ENCODE measurements around the gene XYLT1. TPM values are rescaled to one million over a fixed set of nuclear protein-coding genes. Genes with fewer than 3 reads are reported as not detected.

Gene XYLT1
- total RNA-seq, 1 donor from 2014 or later, result 1.8 TPM

DNA sequence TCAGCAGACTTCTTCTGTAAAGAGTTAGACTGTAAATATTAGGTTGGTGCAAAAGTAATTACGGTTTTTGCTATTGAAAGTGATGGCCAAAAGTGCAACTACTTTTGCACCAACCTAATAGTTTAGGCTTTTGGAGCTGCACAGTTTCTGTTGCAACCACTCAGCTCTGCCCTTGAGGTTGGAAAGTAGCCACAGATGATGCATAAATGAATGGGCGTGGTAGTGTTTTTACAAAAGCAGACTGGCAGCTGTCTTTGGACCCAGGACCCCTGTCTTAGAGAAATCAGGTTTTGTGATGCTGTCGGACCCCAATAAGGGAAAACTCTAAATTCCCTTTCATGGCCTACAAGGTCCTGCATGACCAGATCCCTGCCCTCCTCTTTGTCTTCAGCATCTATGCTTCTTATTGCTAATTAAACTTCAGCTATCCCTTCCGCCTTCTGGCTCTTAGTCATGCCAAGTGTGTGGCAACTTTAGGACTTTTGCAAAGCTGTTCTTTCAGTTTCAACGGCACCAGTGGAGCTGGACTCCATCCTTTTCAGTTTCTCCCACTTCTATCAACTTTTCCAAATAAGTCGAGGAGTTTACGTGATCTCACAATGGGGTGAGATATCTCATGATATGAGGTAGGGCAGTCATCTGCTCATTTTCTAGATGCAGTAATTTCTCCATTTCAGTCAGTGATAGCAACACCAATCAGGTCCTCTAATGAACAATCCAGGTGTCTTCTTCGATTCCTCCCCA, 232.3 kb downstream of the XYLT1 start:
- intact Hi-C loops (cut with DNase I), result no loop called here
- no peak for ATAC-seq
- no peak for DNase-seq (ENCODE audit: missing footprints)

DNA sequence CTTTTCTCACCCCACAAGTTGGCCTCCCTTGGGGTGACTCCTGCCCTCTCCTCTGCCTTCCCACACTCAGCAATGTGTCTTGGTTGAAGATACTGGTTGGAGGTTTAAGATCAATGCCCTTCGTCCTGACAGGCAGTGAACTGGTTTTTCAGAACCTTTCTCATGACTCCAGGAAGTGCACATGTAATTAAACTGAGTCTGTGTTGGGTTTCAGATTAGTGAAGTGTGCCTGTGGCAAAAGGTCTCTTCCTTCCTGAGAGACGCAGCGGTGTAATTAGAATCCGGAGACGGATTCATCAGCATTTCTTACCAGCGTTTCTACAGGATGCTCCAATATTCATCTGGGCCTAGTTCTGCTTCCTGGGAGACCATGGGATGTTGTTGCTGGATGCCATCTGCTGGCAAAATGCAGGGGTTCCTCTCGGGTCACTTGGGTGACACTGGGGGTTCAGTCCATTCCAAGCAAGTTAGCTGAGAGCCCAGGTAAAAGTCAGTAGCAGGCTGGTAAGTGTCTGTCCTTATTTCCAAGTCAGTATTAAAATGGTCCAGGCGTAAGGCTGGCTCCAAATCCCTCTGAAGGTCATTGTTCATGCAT, 233.3 kb downstream of the XYLT1 start:
- intact Hi-C loops (cut with DNase I), result no loop called here
- no peak for DNase-seq (ENCODE audit: missing footprints)

GRCh38 chr16:17235147-17235815, 235.5 kb downstream of the XYLT1 start:
- no peak for DNase-seq (ENCODE audit: missing footprints)
- intact Hi-C loops (cut with DNase I), result no loop called here
- no peak for ATAC-seq

More for the DNA sequence above, 233.3 kb downstream of the XYLT1 start:
- no peak for ATAC-seq

DNA sequence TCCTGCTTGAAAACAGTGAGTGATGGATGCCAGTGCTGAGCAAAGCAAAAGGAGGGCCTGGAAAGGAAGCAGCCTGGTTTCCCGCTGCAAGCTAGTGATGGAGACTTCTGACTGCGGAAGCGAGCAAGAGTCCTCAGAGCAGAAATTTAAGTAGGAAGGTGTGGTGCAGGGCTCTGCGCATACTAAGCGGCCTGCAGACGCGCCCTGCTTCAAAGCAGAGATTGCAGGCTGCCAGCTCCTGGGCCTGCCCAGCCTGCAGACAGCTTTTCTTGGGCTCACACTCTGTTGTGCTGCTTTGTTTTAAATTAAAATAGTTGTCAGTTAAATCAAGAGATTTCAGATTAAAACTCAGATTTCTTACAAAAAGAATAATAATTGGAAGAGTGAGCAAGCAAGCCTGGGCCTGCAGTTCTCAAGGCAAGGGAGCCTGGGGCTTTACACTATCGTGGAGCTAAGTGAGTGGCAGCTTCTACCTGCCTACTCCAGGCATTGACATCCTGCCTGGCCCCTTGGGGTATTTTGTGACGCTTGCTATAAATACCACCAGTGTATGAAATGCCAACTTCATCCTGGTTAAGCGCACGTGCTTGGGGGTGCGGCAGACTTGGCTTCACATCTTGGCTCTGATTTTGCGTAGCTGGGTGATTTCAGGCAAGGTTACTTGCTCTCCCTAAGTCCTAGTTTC, 237.3 kb downstream of the XYLT1 start:
- DNase-seq (ENCODE audit: missing footprints), result no peak
- intact Hi-C loops (cut with DNase I), result no loop called here
- ATAC-seq, result peak; percentile 3

- no peak for DNase-seq (ENCODE audit: missing footprints)
- no peak for ATAC-seq
- intact Hi-C loops (cut with DNase I), result no loop called here
Observed at GRCh38 chr16:17232487-17232886, 238.3 kb downstream of the XYLT1 start.

DNA sequence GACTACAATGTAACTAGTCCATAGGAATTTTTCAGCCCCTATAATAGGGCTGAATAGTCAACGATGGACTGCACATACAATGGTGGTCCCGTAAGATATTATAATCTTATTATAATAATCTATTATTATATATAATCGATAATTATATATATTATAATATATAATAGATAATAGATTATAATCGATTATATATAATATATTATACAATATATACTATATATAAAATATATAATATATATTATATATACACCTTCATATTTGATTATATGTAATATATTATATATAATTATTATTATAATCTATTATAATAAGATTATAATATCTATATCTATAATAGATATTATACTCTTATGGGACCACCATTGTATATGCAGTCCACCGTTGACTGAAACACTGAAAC, 238.8 kb downstream of the XYLT1 start:
- ATAC-seq, result no peak
- intact Hi-C loops (cut with DNase I), result no loop called here
- no peak for DNase-seq (ENCODE audit: missing footprints)

- intact Hi-C loops (cut with DNase I), result no loop called here
- DNase-seq (ENCODE audit: missing footprints) (no peak), ATAC-seq (no peak)
Observed at GRCh38 chr16:17230932-17231581, 239.7 kb downstream of the XYLT1 start.

- DNase-seq (ENCODE audit: missing footprints) (no peak), ATAC-seq (no peak)
- intact Hi-C loops (cut with DNase I), result no loop called here
Observed at GRCh38 chr16:17229766-17230165, 241.0 kb downstream of the XYLT1 start.

GRCh38 chr16:17229131-17229530, 241.6 kb downstream of the XYLT1 start:
- ATAC-seq, result no peak

GRCh38 chr16:17228708-17229055, 242.1 kb downstream of the XYLT1 start:
- DNase-seq (ENCODE audit: missing footprints) (no peak), ATAC-seq (no peak)
- intact Hi-C loops (cut with DNase I), result no loop called here

More at GRCh38 chr16:17229131-17229530, 241.6 kb downstream of the XYLT1 start:
- intact Hi-C loops (cut with DNase I), result no loop called here
- DNase-seq (ENCODE audit: missing footprints), result no peak

DNA sequence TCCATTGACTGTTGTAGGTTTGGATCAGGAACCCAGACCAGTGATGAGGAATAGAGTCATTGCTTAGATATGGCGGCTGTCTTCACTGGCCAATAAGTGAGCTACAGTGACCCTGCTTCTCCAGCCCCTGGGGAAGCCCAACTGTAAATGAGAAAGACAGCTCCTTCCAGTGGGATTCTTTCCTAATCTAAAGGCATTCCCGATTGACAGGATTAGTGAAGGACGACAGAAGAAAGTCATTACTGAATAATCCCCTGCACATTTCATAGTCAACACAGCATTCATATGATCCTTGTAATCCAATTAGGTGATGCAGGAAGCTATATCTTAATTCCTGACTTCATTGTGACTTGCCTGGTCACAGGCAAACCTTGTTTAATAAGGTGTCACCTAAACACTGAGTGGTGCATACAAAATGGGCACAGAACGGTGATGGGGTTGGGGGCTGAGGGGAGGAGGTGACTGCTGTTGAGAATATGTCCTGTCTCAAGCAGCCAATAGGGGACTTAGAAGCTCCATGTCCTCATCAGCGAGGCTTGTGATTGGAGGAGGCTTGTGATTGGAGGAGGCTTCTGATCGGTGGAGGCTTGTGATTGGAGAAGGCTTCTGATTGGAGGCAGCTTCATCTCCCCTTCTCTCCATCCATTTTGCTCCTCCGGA, 242.6 kb downstream of the XYLT1 start:
- ATAC-seq (no peak), DNase-seq (ENCODE audit: missing footprints) (no peak)
- intact Hi-C loops (cut with DNase I), result no loop called here

- DNase-seq (ENCODE audit: missing footprints) (no peak), ATAC-seq (no peak)
- intact Hi-C loops (cut with DNase I), result no loop called here
Observed at GRCh38 chr16:17227278-17227677, 243.5 kb downstream of the XYLT1 start.

GRCh38 chr16:17225541-17225940, 245.2 kb downstream of the XYLT1 start:
- intact Hi-C loops (cut with DNase I), result no loop called here
- ATAC-seq, result no peak
- DNase-seq (ENCODE audit: missing footprints), result no peak

- ATAC-seq (peak; percentile 92), DNase-seq (ENCODE audit: missing footprints) (no peak)
- intact Hi-C loops (cut with DNase I), result loop anchor here (5.0 kb wide), 1 partner anchor 363 kb away; no protein-coding TSS in a partner anchor
Observed at GRCh38 chr16:17224879-17225281, 245.9 kb downstream of the XYLT1 start.

DNA sequence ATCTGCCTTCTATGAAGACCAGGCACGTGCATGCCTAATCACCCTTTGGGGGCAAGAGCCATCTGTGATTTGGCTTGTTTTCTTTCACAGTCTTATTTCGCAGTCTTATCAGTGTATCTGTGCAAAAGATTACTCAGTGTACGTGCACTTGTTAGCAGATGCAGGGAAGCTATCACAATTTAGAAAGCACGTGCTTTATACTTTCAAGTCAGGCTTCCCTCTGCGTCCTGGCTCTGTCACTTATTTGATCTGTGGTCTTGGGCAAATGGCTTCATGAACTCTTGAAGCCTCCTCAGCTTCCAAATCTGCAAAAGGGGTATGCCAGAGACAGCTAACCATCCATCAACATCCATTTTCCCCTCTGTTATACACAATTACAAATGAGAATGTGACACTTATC, 246.4 kb downstream of the XYLT1 start:
- DNase-seq (ENCODE audit: missing footprints) (no peak), ATAC-seq (no peak)
- intact Hi-C loops (cut with DNase I), result loop anchor here (5.0 kb wide), 1 partner anchor 362 kb away; no protein-coding TSS in a partner anchor

- intact Hi-C loops (cut with DNase I), result loop anchor here (5.0 kb wide), 1 partner anchor 361 kb away; no protein-coding TSS in a partner anchor
- DNase-seq (ENCODE audit: missing footprints) (no peak), ATAC-seq (no peak)
Observed at GRCh38 chr16:17223576-17223975, 247.2 kb downstream of the XYLT1 start.

GRCh38 chr16:17222871-17223401, 247.8 kb downstream of the XYLT1 start:
- intact Hi-C loops (cut with DNase I), result loop anchor here (5.0 kb wide), 1 partner anchor 361 kb away; no protein-coding TSS in a partner anchor
- DNase-seq (ENCODE audit: missing footprints) (no peak), ATAC-seq (peak; percentile 30)

- DNase-seq (ENCODE audit: missing footprints) (no peak), ATAC-seq (no peak)
- intact Hi-C loops (cut with DNase I), result loop anchor here (5.0 kb wide), 1 partner anchor 358 kb away; no protein-coding TSS in a partner anchor
Observed at GRCh38 chr16:17219991-17220390, 250.8 kb downstream of the XYLT1 start.
